HT1080 (cell line): Measurements from ENCODE around the gene HNRNPL. TPM values are rescaled to one million over a fixed set of nuclear protein-coding genes. Genes with fewer than 3 reads are reported as not detected.
A peak's percentile ranks its signal among the peaks of the same experiment; 100 is the strongest.
"Not testable (repeated sequence)": the region's sequence is repeated elsewhere in the genome, so short reads cannot be mapped to it uniquely, and the experiment has no call there.

Source experiments
- DNase-seq: peaks from one replicate; pipeline ENCODE4 v3.0.0-alpha.2; 2015; ENCODE audit warnings: low read depth
- total RNA-seq: library from RNA; depleted of rRNA; stranded (reverse); fragments of >200 nt; shearing (Covaris generic); gene quantifications from 2 replicates; pipeline ENCODE4 v1.2.3, GENCODE V29; 2014

HNRNPL gene
- total RNA-seq, 1 experiment from 2014 or later = 531 TPM

DNA sequence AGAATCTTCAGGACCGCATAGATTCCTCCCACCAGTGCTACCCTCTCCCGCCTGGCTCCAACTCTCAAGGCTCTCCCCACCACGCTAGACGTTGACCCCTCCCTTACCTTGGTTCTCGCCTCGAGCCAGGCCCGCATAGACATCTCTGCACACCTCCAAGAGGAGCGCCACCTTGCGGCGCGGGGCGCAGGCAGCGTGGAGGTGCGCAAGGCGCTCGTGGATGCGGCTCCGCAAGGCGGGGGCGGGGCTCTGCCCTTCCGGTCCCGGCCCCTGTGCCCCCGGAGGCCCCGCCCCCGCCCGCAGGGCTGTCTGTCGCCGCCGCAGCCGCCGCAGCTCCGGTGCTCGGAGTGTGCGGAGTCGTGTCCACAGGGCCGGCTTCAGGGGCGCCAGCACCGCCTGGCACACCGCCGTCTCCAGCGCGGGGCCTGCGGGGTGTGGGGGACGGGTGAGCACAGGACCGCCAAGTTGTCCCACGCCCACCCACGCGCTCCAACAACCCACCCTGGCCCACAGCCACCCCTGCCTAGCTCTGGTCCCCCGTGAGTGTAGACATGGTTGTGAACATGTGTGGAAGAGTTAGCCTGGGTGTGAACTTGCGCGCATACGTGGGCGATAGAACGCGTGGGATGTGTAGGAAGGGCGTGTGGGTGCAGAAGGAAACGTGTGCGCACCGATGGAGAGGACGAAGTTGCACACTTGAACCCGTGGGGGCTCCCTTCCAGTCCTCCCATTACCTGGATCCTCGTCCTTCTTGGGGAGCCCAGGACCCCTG is 20.2 kb upstream of the HNRNPL start:
- DNase-seq = no peak

DNA sequence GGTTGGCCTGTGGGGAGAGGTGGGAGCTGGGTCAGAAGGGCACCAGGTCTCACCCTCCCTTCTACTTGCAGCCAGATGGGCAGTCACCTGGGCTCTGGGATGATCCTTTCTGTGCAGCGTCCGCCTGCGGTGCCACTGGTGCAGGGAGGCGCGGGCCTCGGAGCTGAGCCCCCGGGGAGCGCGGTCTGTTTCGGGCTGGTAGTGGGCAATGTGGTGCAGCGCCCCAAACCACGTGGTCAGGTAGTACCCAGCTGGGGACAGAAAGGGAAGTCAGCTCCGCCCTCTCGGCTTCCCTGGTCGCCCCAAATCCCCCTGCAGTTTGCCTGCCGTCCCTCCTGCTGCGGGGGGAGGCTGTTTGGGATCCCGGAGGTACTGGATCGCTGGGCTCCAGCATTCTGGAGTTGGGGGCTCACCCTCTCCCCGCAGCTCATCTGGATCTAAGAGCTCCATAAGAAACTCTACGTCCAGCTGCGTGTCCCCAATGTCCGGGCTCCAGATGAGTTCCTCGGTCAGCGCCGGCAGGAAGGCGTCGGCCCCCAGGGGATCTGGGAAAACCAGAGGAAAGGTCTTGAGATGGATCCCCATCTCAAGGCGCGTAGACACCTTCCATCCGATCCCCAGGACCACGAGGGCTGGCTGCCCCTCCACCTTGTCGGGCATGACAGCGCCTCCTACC is 19.5 kb upstream of the HNRNPL start:
- no peak for DNase-seq

DNA sequence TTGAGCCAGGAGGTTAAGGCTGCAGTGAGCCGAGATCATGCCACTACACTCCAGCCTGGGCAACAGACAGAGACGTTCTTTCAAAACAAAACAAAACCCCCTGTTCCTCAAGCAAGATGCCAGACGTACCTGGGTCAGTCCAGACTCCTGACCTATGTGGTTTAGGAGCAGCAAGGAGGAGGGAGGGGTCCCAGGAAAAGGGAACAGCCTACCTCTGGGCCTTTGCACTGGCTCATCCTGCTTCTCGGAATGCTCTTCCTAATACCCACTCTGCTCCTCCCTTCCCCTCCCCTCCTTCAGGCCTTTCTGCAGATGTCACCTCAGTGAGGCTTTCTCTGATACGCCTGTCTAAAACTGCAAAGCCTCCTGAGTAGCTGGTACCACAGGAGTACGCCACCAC is 18.8 kb upstream of the HNRNPL start:
- no peak for DNase-seq

DNA sequence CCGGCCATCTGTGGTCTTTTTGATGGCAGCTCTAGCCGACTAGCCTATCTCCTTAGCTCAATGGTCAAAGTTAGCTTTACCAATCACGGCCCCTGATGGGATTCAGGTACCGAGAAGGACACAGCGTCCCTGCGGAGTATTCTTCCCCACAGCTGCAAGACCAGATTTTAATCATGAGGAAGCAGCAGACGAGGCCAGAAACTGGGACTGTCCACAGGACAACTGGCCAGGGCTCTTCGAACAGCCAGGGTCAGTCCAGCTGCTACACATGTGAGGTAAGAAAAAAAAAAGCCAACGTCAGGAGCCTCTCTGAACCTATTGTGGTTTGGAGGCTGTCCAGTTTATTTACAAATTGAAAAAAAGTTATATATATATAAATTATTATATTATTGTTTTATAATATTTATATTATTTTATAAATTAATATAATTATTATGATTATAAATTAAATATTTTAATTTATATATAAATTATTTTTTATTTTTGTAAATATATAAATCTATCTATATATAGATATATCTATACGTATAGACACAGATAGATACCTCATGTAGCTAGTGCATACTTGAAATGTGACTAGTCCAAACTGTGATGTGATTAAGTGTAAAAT is 17.5 kb upstream of the HNRNPL start:
- no peak for DNase-seq

DNA sequence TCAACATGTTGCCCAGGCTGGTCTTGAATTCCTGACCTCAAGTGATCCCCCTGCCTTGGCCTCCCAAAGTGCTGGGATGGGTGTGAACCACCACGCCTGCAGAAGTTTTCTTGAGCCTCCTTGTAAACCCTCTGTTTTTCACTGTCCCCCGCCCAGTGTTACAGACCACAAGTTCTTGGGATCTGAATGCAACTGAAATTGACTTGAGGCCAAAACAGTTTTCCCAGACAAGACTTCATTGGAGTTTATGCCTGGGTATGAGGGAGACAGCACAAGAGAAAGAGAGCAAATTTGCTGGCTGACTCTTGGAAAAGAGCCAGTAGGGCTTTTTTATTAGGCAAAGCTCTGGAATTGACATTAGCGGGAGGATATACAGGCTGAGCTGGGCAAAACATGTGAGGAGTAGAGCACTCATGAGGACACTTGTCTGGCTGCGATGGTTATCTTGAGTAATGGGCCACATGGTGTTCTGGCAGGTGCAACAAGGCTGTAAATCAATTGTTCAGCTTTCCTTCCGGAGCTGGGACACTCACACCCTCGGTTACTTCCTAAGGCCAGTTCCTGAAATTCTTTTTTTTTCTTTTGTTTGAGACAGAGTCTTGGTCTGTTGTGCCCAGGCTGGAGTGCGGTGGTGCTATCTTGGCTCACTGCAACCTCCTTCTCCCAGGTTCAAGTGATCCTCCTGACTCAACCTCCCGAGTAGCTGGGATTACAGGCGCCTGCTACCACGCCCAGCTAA is 12.7 kb upstream of the HNRNPL start:
- DNase-seq = peak; percentile 18

DNA sequence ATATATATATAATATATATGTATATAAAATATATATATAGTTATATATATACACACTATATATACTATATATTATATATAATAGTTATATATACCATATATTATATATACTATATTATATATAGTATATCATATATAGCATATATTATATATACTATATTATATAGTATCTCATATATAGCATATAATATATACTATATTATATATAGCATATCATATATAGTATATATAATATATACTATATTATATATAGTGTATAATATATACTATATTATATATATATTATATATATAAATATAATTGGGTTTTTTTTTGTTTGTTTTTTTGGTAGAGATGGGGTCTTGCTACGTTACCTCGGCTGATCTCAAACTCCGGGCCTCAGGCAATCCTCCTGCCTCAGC is 11.6 kb upstream of the HNRNPL start:
- no peak for DNase-seq

DNA sequence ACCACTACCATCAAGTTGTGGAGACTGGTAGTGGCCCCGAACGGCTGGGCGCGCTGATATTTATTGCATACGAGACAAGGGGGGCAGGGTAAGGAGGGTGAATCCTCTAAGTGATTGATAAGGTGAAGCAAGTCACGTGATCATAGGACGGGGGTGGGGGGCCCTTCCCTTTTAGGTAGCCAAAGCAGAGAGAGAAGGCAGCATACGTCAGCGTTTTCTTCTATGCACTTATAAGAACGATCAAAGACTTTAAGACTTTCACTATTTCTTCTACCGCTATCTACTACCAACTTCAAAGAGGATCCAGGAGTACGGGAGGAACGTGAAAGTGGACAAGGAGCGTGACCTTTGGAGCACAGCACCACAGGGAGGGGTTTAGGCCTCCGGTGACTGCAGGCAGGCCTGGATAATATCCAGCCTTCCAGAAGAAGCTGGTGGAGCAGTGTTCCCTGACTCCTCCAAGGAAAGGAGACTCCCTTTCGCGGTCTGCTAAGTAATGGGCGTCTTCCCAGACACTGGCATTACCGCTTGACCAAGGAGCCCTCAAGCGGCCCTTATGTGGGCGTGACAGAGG is 9.9 kb upstream of the HNRNPL start:
- DNase-seq = not testable (repeated sequence)

DNA sequence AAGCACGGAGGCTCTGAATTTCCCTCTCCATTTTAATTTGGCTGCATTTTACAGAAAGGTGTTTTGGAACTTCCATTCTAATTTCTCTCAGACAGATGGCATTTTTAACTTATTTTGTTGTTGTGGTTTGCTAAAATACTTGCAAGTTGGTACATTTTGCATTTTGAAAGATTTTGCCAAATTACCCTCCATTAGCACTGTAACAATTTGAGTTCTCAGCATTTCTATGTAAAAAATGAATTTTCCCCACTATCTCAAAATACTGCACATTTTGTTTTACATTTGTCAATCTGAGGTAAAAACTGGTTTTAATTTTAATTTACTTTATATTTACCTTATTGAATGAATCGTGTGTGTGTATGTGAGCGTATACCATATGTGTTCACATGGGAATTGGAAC is 7.0 kb upstream of the HNRNPL start:
- DNase-seq = no peak

DNA sequence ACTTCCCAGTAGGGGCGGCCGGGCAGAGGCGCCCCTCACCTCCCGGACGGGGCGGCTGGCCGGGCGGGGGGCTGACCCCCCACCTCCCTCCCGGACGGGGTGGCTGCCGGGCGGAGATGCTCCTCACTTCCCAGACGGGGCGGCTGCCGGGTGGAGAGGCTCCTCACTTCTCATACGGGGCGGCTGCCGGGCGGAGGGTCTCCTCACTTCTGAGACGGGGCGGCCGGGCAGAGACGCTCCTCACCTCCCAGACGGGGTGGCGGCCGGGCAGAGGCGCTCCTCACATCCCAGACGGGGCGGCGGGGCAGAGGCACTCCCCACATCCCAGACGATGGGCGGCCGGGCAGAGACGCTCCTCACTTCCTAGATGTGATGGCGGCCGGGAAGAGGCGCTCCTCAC is 6.0 kb upstream of the HNRNPL start:
- DNase-seq = not testable (repeated sequence)

DNA sequence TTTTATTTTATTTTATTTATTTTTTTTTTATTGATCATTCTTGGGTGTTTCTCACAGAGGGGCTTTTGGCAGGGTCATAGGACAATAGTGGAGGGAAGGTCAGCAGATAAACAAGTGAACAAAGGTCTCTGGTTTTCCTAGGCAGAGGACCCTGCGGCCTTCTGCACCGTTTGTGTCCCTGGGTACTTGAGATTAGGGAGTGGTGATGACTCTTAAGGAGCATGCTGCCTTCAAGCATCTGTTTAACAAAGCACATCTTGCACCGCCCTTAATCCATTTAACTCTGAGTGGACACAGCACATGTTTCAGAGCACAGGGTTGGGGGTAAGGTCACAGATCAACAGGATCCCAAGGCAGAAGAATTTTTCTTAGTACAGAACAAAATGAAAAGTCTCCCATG is 5.2 kb upstream of the HNRNPL start:
- DNase-seq = not testable (repeated sequence)

DNA sequence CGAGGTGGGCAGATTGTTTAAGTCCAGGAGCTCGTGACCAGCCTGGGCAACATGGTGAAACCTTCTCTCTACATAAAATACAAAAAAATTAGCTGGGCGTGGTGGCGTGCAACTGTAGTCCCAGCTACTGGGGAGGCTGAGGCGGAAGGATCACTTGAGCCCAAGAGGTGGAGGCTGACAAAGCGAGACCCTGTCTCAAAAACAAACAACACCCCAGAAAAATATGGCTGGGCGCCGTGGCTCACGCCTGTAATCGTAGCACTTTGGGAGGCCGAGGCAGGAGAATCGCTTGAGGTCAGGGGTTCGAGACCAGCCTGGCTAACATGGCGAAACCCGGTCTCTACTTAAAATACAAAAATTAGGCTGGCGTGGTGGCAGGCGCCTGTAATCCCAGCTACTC is 3.4 kb upstream of the HNRNPL start:
- DNase-seq = no peak

DNA sequence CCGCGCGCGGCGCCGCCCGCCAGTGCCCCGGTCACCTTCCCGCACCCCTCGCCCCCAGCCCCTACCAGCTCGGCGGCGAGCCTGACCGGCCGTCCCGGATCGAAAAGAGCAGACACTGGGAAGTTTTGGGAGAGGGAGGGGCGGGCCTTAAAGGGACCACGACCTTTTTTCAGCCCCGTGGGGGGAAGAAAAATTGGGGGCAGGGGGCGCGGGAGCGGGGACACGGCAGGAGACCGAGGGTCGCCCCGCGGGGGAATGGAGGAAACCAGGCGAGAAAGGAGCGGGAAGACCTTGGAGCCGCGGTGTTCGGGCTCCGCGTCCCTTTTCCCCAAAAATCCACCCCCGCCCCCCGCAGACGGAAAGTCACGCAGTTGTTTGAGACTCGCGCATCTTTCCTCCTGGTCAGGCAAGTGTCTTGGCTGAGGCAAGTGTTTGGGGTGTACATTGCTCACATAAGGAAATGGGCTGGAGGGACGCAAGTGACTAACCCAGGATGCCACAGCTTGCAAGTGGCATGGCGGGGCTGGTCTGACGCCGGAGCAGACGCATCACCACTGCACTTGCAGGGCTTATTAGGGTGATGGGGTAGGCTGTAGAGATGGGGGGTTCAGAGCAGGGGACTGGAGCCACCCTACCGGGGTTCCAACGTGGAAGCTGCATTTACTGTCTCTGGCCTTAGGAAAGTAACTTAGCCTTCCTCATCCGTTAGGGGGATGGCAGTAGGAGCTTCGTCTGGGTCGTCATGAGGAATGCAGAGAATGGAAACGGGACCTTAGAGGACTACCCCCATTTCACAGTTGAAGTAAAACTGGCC is 2.7 kb upstream of the HNRNPL start:
- DNase-seq = peak; percentile 59

DNA sequence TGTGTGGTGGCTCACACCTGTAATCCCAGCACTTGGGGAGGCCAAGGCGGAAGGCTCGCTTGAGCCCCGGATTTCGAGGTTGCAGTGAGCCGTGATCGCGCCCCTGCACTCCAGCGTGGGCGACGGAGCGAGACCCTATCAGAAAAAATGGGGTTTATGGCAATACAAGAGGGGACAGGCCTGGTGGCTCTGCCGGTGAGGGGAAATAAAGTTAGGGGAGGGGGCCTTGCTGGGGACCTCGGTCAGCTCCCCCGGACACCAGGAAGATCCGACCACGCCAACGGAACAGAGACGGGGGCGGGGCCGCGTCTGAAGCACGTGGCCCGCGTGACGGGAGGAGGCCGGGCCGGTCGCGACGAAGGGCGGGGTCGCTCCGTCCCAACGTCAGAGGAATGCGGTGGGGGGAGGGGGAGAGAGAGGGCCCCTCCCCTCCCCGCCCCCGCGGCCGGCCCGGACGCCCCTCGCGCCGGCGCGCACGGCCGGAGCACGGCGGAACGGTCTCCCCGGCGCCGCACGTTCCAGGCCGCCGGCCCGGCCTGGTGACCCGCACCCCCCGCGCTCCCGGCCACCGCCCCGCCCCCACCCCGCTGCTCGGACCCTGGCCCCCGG is 1.9 kb upstream of the HNRNPL start:
- DNase-seq = peak; percentile 80

DNA sequence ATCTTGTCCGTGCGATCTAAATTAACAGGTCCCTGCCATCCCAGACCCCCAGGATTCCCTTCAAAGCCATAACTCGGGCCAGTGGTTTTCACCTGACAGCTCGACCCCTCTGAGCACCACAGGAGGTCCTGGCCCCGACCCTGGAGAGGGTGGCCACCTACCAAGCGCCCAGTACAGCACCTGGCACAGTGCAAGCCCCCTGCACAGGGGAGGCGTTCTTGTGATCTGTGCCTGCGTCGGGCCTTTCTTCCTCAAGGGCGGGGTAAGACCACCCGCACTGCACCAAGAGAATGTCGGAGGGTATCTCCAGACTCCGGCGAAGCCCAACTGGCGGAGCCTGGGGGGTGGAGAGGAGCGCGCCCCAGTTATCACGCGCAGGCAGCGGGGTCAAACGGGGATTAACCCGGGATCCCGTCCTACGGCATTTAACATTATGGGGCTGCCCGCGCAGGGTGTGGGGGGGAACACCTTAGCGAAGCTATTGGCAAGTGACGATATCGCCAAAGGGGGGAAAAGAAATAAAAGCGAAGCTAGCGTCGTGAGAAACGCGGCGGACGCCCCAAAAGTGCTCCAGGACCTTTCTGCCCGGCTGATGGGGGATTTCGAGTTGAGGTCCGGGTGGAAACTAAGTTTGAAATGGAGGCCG is 1.3 kb upstream of the HNRNPL start:
- no peak for DNase-seq

DNA sequence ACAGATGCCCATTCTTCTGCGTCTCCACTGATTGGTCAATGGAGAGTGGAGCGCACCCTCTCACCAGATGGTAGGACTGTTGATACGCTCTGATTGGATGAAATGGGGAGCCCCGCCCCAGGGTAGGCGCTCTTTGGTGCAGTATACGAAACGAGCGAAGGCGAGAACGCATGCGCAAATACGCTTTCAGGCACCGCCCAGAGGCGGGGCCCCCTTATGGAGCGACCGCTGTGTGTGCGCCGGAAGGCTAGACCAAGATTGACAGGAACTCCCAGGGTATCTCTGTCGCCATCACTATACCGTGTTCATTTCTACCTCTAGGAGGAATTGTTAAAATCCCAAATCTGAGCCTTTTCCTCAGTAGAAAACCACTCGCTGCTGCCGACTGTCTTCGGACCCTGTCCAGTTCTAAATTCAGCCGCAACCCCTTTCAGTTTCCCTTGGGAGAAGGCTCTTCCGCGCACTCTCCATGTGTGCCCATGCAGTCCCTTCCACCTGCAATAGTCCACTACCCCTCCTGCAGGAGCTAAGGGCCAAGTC is 720 bp upstream of the HNRNPL start:
- no peak for DNase-seq

DNA sequence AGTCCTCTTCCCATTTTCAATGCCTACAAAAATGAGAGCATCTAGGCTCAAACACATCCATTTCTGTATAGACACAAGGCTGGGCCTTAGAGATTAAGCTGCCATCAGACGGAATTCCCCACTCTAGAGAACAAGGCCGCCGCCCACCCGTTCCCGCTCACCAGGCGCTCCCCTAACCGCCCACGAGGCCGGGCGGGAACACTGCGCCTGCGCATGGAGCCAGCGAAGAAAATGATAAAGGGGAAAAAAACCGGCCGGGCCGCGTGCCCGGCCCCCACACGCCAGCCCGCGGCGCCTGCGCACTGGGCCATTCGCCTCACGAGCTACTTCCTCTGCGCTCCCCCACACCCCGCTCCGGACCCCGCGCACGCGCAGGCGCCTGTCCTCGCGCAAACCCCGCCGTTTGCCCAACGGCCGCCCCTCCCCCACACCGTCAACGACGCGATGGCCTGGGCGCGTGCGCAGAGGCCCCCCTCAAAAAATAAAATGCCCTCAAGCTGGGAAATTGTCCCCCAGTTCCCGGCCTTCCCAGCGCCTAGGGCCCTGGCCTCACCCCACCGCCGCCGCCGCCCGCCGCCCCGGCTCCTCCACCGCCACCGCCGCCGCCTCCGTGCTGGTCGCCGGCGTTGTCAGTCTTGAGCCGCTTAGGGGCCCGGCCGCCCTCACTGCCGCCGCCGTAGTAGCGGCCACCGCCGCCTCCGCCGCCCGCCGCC is 483 bp downstream of the HNRNPL start:
- DNase-seq = peak; percentile 95

DNA sequence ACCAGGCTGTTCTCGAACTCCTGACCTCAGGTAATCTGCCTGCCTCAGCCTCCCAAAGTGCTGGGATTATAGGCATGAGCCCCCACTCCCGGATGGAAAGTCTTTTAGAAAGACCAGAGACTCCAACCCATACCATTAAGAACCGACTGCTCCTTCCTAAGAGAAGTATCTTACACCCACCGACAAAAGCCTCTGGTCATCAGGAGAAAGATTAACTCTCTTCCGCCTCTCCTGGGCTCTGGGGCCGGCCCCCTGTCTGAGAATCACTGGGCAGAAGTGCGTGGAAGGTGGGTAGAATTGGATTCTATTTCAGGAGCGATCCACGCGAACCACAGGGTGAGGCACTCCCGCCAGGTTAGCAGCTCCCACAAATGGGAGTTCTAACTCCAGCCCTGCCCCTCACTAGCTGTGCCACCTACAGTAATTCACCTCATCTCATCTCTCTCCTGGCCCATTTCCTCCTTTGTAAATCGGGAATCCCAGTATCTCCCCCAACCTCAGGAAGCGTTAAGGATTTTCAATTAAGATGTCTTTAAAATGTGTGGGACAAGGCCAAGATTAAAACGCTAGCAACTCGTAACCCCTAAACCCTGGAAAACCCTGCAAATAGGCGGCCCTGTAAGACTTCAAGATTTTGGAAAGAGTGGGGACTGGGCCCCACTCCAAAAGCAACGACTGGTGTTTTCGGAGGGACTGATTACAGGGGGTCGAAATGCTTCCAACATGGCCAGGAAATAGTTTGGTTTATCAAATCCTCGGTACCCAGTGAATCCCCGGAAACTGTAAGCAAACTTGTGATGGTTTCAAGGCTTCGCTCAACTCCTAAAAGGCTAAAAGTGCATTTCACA is 1.3 kb downstream of the HNRNPL start:
- DNase-seq = no peak

DNA sequence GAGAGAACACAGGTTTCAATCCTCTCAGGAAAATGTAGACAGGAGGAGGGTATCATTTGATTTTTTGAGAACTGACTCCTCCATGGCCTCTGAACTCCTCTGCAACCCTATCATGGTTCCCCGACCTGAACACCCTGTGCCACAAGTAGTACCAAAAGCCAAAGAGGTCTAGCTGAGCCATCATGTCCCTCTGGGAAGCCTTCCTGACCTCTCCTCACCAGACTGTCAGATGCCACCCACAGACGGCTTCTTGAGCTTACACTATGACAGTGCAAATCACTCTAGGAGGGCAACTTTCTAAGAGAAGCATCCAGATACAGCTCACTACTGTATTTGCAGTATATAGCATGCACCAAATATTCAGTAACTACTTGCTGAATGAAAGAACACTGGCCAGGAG is 3.7 kb downstream of the HNRNPL start:
- DNase-seq = no peak
